HG02610 (cell line): ENCODE measurements around the gene SOS2.
"Not testable (repeated sequence)": the region's sequence is repeated elsewhere in the genome, so short reads cannot be mapped to it uniquely, and the experiment has no call there.

Experiments used
- ATAC-seq: cut with Tn5 transposase; IDR thresholded peaks from one replicate; pipeline ENCODE4 v1.9.1; 2021; ENCODE audit warnings: mild to moderate bottlenecking, moderate library complexity; ENCODE audit not compliant: unreplicated experiment

SOS2 gene

GRCh38 chr14:50086321-50086711 lies 145.1 kb downstream of the SOS2 start:
- ATAC-seq: no peak

- peak; percentile 56 for ATAC-seq
These were observed 145.6 kb downstream of the SOS2 start for GRCh38 chr14:50085570-50086320.

GRCh38 chr14:50084666-50085065 lies 146.7 kb downstream of the SOS2 start:
- ATAC-seq: no peak

- peak; percentile 38 for ATAC-seq
These were observed 147.7 kb downstream of the SOS2 start for GRCh38 chr14:50083467-50084337.

GRCh38 chr14:50082784-50083466 lies 148.5 kb downstream of the SOS2 start:
- peak; percentile 67 for ATAC-seq

GRCh38 chr14:50082308-50082742 lies 149.1 kb downstream of the SOS2 start:
- ATAC-seq: no peak

- ATAC-seq: not testable (repeated sequence)
These were observed 152.3 kb downstream of the SOS2 start for GRCh38 chr14:50079103-50079502.

- not testable (repeated sequence) for ATAC-seq
These were observed 157.7 kb downstream of the SOS2 start for GRCh38 chr14:50073663-50074062.

- ATAC-seq: no peak
These were observed 159.0 kb downstream of the SOS2 start for GRCh38 chr14:50072395-50072794.

- peak; percentile 81 for ATAC-seq
These were observed 160.4 kb downstream of the SOS2 start for GRCh38 chr14:50070840-50071548.

GRCh38 chr14:50070230-50070629 lies 161.1 kb downstream of the SOS2 start:
- no peak for ATAC-seq

GRCh38 chr14:50069325-50069724 lies 162.1 kb downstream of the SOS2 start:
- ATAC-seq: no peak

GRCh38 chr14:50068496-50068895 lies 162.9 kb downstream of the SOS2 start:
- no peak for ATAC-seq

GRCh38 chr14:50067723-50068495 lies 163.5 kb downstream of the SOS2 start:
- no peak for ATAC-seq
